Neutrophil (primary cell): ENCODE data around the gene PLCL1.
"Not testable (repeated sequence)": the region's sequence is repeated elsewhere in the genome, so short reads cannot be mapped to it uniquely, and the experiment has no call there.

Source experiments
- H3K27ac ChIP-seq: fragments of 200-600 bp; sonication (generic); 2 replicates; pipeline ENCODE4 v1.5.1; 2016; ENCODE audit warnings: mild to moderate bottlenecking, moderate library complexity
- H3K27me3 ChIP-seq: fragments of 200-600 bp; sonication (generic); 2 replicates; pipeline ENCODE4 v1.6.0; 2016; ENCODE audit warnings: mild to moderate bottlenecking
- H3K36me3 ChIP-seq: fragments of 200-600 bp; sonication (generic); 2 replicates; pipeline ENCODE4 v1.5.1; 2017
- H3K4me1 ChIP-seq, 2 experiments: fragments of 200-600 bp in 1 of 2; sonication (generic) in 1 of 2; 1 replicate in 1 of 2; 2 replicates in 1 of 2; pipeline versions ENCODE4 v1.5.1 to v1.6.1; 2013 to 2016; ENCODE audit warnings: low read depth in 1 of 2, low read length in 1 of 2, mild to moderate bottlenecking in 1 of 2, moderate library complexity in 1 of 2; ENCODE audit not compliant: control insufficient read depth in 1 of 2, insufficient read depth in 1 of 2
- H3K4me3 ChIP-seq, 2 experiments: fragments of 200-600 bp in 1 of 2; sonication (generic) in 1 of 2; 1 replicate in 1 of 2; 2 replicates in 1 of 2; pipeline ENCODE4 v1.5.1; 2013 to 2016; ENCODE audit warnings: low read depth in 1 of 2, low read length in 1 of 2, mild to moderate bottlenecking in 1 of 2, moderate library complexity in 1 of 2
- H3K9me3 ChIP-seq: fragments of 200-600 bp; sonication (generic); 2 replicates; pipeline ENCODE4 v1.5.1; 2016
- TF ChIP-seq, protein P1 (sequence below): fragments of 200-600 bp; sonication (generic); IDR thresholded peaks from 2 replicates; pipeline ENCODE4 v1.5.1; 2016; ENCODE audit warnings: antibody characterized with exemption

PLCL1 gene

DNA sequence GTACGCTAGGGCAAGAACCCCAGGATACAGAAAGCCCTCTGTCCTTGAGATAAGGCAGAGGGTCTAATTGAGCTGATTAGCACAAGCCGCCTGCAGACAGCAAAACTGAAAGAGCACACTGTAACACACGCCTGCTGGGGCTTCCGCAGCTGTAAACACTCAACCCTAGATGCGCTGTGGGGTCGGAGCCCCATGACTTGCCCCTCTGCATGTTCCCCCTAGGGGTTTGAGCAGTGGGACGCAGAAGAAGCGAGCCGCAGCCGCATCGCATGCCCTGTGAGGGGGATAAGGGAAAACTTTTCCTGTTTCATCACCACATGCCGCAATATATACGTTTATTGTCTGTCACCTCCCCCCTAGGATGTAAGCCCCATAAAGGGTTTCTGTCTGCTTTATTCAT is 384.6 kb downstream of the PLCL1 start:
- Histone ChIP-seq H3K27ac (no peak overlapping the region), H3K36me3 (no peaks in the 10 kb centered on the region), H3K27me3 (peaks cover 15% of the 10 kb centered on the region), H3K4me3 (no peak overlapping the region), H3K9me3 (no peaks in the 10 kb centered on the region), H3K4me1 (no peaks in the 10 kb centered on the region)
- TF ChIP-seq, protein P1, sequence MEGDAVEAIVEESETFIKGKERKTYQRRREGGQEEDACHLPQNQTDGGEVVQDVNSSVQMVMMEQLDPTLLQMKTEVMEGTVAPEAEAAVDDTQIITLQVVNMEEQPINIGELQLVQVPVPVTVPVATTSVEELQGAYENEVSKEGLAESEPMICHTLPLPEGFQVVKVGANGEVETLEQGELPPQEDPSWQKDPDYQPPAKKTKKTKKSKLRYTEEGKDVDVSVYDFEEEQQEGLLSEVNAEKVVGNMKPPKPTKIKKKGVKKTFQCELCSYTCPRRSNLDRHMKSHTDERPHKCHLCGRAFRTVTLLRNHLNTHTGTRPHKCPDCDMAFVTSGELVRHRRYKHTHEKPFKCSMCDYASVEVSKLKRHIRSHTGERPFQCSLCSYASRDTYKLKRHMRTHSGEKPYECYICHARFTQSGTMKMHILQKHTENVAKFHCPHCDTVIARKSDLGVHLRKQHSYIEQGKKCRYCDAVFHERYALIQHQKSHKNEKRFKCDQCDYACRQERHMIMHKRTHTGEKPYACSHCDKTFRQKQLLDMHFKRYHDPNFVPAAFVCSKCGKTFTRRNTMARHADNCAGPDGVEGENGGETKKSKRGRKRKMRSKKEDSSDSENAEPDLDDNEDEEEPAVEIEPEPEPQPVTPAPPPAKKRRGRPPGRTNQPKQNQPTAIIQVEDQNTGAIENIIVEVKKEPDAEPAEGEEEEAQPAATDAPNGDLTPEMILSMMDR, result no peak

DNA sequence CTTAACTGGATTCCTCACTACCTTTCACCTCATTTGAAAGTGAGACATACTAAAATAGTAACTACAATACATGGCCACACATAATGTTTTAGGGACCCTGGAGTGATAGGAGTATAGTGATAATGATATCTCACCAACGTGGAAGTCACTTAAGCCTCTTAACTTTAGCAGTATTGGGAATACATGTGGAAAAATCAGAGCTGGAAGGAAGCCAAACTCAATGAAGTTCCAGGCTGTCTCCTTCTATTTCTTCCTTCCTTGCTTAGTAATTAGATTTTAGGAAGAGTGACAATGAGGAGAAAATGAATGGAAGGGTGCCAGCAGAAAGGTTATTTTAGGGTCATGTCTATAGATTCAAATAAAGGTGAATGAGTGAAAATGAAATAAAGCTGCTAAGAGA is 387.3 kb downstream of the PLCL1 start:
- Histone ChIP-seq H3K36me3 (no peaks in the 10 kb centered on the region), H3K4me3 (no peak overlapping the region), H3K27ac (no peak overlapping the region), H3K9me3 (no peaks in the 10 kb centered on the region), H3K4me1 (no peaks in the 10 kb centered on the region), H3K27me3 (peaks cover 9% of the 10 kb centered on the region)
- TF ChIP-seq, protein P1, result no peak

DNA sequence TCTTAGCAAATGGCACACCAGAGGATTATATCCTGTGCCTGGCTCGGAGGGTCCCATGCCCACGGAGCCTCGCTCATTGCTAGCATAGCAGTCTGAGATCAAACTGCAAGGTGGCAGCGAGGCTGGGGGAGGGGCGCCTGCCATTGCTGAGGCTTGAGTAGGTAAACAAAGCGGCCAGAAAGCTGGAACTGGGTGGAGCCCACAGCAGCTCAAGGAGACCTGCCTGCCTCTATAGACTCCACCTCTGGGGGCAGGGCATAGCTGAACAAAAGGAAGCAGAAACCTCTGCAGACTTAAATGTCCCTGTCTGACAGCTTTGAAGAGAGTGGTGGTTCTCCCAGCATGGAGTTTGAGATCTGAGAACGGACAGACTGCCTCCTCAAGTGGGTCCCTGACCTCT is 392.2 kb downstream of the PLCL1 start:
- not testable (repeated sequence) for H3K27me3 ChIP-seq, H3K4me3 ChIP-seq, H3K9me3 ChIP-seq, H3K4me1 ChIP-seq, H3K36me3 ChIP-seq, H3K27ac ChIP-seq
